22Rv1 (cell line): ENCODE results near the gene BASP1.

Experiments used
- CTCF ChIP-seq: fragments of 450-650 bp; IDR thresholded peaks from 2 replicates; pipeline ENCODE4 v1.5.1; 2017; ENCODE audit warnings: mild to moderate bottlenecking
- ZFX ChIP-seq: fragments of 450-650 bp; IDR thresholded peaks from 2 replicates; pipeline ENCODE4 v1.6.1; 2017; ENCODE audit warnings: antibody characterized with exemption, borderline replicate concordance

GRCh38 chr5:17212996-17213395, 4.4 kb upstream of the BASP1 start:
- TF ChIP-seq ZFX (no peak), CTCF (no peak)
